Activated CD4-positive, CD25-positive, alpha-beta regulatory T cell (primary cell): ENCODE data around the gene TBCD.
"Not testable (repeated sequence)": the region's sequence is repeated elsewhere in the genome, so short reads cannot be mapped to it uniquely, and the experiment has no call there.

Source experiments
- DNase-seq, 4 experiments: peaks; one replicate each; lab custom pipeline; 2025; lab: John Stamatoyannopoulos, UW

Gene TBCD

GRCh38 chr17:82767041-82767754 is 15.3 kb downstream of the TBCD start:
- DNase-seq: peak in 2 of 4 experiments; percentile 9 to 13

- no peak for DNase-seq
Observed at GRCh38 chr17:82769041-82769440, 17.2 kb downstream of the TBCD start.

- DNase-seq: no peak
Observed at GRCh38 chr17:82772026-82772425, 20.2 kb downstream of the TBCD start.

- not testable (repeated sequence) for DNase-seq
Observed at GRCh38 chr17:82774456-82774855, 22.6 kb downstream of the TBCD start.

GRCh38 chr17:82775001-82775823 is 23.3 kb downstream of the TBCD start:
- peak in 1 of 4 experiments; percentile 9 for DNase-seq

- no peak for DNase-seq
Observed at GRCh38 chr17:82776454-82776853, 24.6 kb downstream of the TBCD start.

- not testable (repeated sequence) for DNase-seq
Observed at GRCh38 chr17:82777778-82778375, 26.0 kb downstream of the TBCD start.

- DNase-seq: no peak
Observed at GRCh38 chr17:82779541-82779940, 27.7 kb downstream of the TBCD start.

- DNase-seq: no peak
Observed at GRCh38 chr17:82780195-82780594, 28.3 kb downstream of the TBCD start.

- DNase-seq: no peak
Observed at GRCh38 chr17:82780971-82781893, 29.4 kb downstream of the TBCD start.

- DNase-seq: peak; percentile 73 to 79 (median 74)
Observed at GRCh38 chr17:82781894-82782274, 30.0 kb downstream of the TBCD start.

GRCh38 chr17:82782657-82783207 is 30.9 kb downstream of the TBCD start:
- DNase-seq: no peak

- DNase-seq: no peak
Observed at GRCh38 chr17:82783498-82783897, 31.6 kb downstream of the TBCD start.

- DNase-seq: not testable (repeated sequence)
Observed at GRCh38 chr17:82785581-82785980, 33.7 kb downstream of the TBCD start.

- DNase-seq: no peak
Observed at GRCh38 chr17:82786427-82786826, 34.6 kb downstream of the TBCD start.

GRCh38 chr17:82787081-82787848 is 35.4 kb downstream of the TBCD start:
- DNase-seq: no peak

GRCh38 chr17:82788206-82789001 is 36.5 kb downstream of the TBCD start:
- no peak for DNase-seq

GRCh38 chr17:82789051-82789592 is 37.3 kb downstream of the TBCD start:
- DNase-seq: no peak

- DNase-seq: no peak
Observed at GRCh38 chr17:82789806-82790205, 37.9 kb downstream of the TBCD start.

GRCh38 chr17:82790391-82790790 is 38.5 kb downstream of the TBCD start:
- DNase-seq: no peak
